H4 (cell line): ENCODE measurements around the gene ABRACL. TPM values are rescaled to one million over a fixed set of nuclear protein-coding genes. Genes with fewer than 3 reads are reported as not detected.
"Not testable (repeated sequence)": the region's sequence is repeated elsewhere in the genome, so short reads cannot be mapped to it uniquely, and the experiment has no call there.

Experiments used
- DNase-seq: peaks from one replicate; pipeline ENCODE4 v3.0.0-alpha.2; 2015; ENCODE audit warnings: low spot score
- total RNA-seq: library from RNA; depleted of rRNA; stranded (reverse); fragments of >200 nt; shearing (Covaris generic); gene quantifications from 2 replicates; pipeline ENCODE4 v1.2.3, GENCODE V29; 2014

The ABRACL gene
- total RNA-seq, 1 experiment from 2014 or later: 68.9 TPM

DNA sequence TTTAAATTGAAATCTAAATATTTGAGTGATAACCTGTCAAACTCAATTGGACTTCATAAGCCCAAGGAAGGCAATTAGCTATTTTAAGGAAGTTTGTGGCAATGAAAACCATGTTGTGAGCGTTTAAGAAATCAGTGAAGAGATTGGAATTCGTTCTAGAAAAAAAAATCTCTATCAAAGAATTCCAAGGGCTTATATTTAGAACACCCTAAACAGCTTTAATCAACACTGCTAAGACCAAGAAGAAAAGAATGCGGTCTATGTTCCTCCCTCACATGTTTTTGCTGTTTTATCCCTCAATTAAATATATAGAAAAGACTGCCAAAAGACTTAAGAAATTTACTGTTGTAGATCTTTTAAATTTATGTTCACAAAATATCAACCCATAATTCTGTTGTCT, 16.6 kb upstream of the ABRACL start:
- no peak for DNase-seq

GRCh38 chr6:139013185-139013800, 15.3 kb upstream of the ABRACL start:
- DNase-seq: no peak

GRCh38 chr6:139014945-139015344, 13.6 kb upstream of the ABRACL start:
- no peak for DNase-seq

DNA sequence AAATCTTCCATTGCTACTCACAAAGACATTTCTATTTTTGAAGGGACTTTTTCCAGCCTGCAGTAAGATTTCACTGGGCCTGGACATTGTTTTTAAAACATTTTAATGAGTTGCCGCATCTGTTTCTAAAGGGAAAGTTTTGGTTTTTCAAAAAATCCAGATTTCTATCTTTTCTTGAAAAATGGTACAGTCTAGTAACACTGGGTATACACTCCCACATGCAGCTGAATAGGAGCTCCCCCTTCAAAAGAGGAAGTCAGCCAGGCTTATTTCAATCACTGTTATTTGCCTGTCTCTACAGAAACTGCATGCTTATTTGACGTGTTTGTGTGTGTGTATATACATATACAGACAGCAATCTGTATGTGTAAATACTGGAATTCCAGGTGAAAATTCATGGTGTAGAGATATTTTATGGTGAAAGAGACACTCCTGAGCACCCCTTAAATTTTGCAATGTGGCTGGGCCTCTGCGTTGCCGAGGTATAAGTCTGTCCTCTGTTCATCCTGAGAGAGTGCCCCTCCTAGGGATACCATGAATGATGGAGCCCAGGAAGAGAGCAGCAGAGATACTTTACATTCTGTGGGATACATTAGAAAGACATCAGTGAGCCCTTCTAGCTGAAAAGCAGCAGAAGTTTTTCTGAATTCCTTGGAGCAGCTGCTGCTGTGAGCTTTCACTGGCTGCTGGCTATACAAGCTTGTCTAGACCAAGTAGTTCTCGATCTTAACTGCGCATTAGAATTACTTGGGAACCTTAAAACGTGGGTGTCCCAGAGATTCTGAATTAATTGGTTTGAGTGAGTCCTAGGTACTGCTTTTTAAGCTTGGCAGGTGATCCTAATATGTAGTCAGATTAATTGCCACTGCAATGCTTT, 12.0 kb upstream of the ABRACL start:
- no peak for DNase-seq

GRCh38 chr6:139017227-139017626, 11.3 kb upstream of the ABRACL start:
- DNase-seq: no peak

GRCh38 chr6:139019722-139020121, 8.8 kb upstream of the ABRACL start:
- DNase-seq: no peak

GRCh38 chr6:139020689-139021088, 7.9 kb upstream of the ABRACL start:
- DNase-seq: no peak

GRCh38 chr6:139025416-139025815, 3.1 kb upstream of the ABRACL start:
- DNase-seq: not testable (repeated sequence)

GRCh38 chr6:139027620-139028182, 844 bp upstream of the ABRACL start:
- no peak for DNase-seq

GRCh38 chr6:139028215-139028657, 309 bp upstream of the ABRACL start:
- no peak for DNase-seq

DNA sequence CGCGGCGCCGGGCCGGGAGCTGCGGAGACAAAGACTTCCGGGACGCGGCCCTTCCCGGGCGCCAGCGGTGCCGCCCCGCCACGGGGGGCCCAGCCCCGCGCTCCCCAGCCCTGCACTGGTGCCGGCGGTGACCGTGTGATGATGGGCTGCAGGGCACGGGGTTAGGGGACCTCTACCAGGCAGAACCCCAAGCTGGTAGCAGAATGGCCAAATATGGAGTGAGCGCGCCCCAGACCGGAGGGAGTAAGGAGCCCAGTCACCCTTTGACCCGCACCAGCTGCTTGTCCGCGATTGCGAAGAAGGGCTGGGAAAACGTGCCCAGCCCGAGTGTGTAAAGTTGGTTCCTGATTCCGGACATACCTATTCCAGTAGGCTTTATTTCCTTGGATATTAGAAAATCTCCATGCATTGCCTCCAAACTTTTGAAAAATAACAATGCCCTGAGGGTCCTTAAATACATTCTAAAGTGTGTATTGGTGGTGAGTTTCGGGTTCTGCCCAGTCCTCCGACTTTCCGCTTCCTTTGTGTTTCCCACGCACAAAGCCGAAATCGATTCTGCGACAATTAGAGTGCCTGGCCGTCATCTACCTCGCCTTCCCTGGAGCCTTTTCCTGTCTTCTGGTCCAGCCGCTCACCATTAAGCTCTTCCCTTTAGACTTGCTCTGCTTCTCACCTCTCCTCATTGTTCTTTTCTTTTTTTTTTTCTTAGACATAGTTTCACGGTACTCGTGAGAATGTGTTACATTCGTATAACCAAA, 1.1 kb downstream of the ABRACL start:
- peak; percentile 15 for DNase-seq

- DNase-seq: no peak
Measured at GRCh38 chr6:139030228-139030963, 1.9 kb downstream of the ABRACL start.

GRCh38 chr6:139037490-139037889, 8.9 kb downstream of the ABRACL start:
- no peak for DNase-seq

DNA sequence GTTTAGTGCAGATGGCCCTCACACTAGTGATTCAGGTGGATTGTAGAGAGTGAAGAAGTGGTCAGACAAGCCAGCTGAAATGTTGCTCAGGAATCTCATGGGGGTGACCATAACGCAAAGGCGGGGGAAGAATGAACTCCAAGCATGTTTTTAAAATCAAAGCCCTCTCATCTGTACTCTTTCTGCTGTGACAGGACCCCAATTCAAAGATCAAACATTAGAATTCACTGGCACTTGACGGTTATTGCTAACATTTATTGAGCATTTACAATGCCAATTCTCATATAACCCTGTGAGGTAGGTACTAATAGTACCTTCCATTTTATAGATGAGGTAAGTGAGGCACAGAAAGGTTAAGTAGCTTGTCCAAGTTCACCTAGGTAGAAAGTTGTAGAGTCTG, 15.7 kb downstream of the ABRACL start:
- DNase-seq: no peak

- no peak for DNase-seq
Measured at GRCh38 chr6:139047677-139048076, 19.1 kb downstream of the ABRACL start.

DNA sequence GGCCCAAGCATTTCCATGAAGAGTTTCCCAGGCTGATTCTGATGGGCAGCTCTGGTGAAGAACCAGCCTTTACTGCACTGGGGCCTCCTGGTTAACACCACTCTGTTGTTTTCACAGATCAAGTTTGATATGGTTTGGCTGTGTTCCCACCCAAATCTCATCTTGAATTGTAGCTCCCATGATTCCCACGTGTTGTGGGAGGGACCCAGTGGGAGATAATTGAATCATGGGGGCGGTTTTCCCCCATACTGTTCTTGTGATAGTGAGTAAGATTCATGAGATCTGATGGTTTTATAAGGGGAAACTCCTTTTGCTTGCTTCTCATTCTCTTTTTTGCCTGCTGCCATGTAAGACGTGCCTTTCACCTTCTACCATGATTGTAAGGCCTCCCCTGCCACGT, 20.4 kb downstream of the ABRACL start:
- not testable (repeated sequence) for DNase-seq

GRCh38 chr6:139050131-139050769, 21.7 kb downstream of the ABRACL start:
- DNase-seq: not testable (repeated sequence)

DNA sequence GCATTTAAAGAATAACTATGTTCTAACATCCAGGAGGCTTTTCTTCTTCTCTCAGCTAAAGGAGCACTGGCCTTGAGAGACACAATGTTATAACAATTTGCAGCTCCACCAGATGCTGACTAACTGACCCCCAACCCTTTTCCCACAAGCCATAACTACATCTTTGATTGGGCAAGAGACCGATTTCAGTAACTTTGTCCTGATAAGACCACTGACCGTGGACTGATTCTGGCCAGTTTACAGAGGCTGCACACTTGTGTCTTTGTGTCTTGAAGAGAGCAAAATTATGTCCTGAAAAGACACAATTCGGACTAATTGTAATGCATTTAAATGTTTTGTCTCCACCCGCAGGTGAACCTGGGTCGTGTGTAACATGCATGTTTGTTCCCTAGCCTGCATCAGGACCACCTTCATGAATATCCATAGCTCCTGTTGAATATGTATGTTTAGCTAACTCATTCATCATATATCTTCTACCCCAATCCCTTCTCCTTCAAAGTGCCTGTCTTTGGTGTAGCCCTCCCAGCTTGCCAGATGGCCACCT, 22.3 kb downstream of the ABRACL start:
- no peak for DNase-seq

GRCh38 chr6:139051396-139052060, 23.0 kb downstream of the ABRACL start:
- no peak for DNase-seq

- no peak for DNase-seq
Measured at GRCh38 chr6:139053382-139053781, 24.8 kb downstream of the ABRACL start.
